T-helper 22 cell (primary cell): Measurements from ENCODE around the gene SMARCC2.
"Not testable (repeated sequence)": the region's sequence is repeated elsewhere in the genome, so short reads cannot be mapped to it uniquely, and the experiment has no call there.

ENCODE experiments used
- DNase-seq: peaks from one replicate; pipeline ENCODE4 v3.0.0-alpha.2; 2020; ENCODE audit warnings: low read depth

SMARCC2 gene

DNA sequence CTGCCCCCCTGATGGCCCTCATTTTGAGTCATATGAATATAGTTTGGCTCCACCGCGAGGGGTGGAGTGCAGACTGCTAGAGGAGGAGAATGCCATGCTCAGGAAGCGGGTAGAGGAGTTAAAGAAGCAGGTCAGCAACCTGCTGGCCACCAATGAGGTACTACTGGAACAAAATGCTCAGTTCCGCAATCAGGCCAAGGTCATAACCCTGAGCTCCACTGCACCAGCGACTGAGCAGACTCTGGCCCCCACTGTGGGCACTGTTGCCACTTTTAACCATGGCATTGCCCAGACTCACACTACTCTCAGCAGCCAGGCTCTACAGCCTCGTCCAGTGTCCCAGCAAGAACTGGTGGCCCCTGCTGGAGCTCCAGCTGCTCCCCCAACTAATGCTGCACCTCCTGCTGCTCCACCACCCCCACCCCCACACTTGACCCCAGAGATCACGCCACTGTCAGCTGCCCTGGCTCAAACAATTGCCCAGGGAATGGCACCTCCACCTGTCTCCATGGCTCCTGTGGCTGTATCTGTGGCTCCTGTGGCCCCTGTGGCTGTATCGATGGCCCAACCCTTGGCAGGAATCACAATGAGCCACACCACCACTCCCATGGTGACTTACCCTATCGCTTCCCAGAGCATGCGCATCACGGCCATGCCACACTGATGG is 67.9 kb downstream of the SMARCC2 start:
- DNase-seq, result no peak

GRCh38 chr12:56120158-56120846 is 69.0 kb downstream of the SMARCC2 start:
- DNase-seq, result no peak

DNA sequence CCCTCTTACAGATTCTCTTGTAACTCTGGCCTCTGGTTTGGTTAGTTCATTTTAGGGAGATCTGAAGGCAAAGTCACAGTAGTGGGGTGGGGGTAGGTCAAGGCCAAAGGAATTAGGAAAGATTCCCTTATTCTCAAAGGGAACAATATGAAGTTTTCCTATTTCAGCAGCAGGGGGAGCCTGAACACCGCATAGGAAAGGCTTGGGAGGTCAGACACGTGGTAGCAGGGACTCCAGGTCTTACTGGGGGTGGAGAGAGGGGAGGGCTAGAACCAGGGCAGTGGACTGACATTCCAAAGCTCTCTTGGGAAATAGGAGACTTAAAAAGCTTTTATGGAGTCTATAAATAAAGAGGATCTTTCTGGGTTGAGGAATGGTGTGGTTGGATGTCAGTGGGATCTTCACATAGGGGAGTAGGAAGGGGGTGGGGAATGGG is 69.9 kb downstream of the SMARCC2 start:
- DNase-seq, result peak; percentile 32

- DNase-seq, result no peak
Measured at GRCh38 chr12:56118688-56119357, 70.5 kb downstream of the SMARCC2 start.

DNA sequence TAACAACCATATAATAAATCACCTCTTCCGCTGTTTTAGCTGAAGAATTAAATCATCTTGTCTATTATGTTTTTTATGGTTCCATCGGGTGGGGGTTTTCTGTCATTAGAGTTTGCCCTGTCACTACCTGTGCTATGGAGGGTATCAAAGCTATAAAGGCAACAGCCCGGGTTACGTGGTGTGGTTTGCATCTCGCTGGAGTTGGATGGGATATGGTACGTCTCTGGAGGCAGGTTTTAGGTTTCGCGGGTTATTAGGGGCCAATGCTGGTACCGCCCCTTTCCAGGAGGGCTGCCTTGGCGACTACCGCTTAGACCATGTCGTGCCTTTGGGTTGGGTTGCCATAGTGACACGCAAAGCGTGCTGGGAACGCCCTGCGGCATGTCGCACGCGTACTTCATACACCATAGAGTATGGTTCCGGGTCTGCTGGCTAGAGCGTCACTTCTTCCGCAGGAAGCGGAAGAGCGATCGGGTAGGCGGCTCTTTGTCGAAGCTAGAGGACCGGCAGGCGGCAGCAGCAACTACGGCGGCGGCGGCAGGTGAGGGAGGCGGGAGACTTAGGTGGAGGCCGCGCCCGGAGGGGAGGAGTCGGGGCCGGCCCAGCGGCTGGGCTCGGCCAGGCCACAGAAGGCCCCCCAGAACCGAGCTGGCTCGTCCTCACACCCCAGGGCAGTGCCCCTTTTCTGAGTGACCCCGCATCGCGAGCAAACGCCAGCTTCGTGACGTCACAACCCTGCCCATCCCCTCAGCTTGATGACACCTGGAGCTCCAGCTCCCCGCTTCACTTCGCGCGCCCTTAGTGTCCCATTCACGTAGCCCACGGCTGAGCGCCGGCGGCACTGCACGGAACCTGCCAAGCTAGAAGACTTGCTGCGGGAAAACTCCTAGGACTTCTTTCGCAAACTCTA is 71.2 kb downstream of the SMARCC2 start, which contains the start of gene ZC3H10:
TSS of gene ZC3H10 (plus strand) at position 489 of the 910 bp plus-strand sequence. CDS start 2,297 bp downstream, outside the sequence.
- peak; percentile 98 for DNase-seq

- DNase-seq, result not testable (repeated sequence)
Measured at GRCh38 chr12:56117082-56117706, 72.1 kb downstream of the SMARCC2 start.

DNA sequence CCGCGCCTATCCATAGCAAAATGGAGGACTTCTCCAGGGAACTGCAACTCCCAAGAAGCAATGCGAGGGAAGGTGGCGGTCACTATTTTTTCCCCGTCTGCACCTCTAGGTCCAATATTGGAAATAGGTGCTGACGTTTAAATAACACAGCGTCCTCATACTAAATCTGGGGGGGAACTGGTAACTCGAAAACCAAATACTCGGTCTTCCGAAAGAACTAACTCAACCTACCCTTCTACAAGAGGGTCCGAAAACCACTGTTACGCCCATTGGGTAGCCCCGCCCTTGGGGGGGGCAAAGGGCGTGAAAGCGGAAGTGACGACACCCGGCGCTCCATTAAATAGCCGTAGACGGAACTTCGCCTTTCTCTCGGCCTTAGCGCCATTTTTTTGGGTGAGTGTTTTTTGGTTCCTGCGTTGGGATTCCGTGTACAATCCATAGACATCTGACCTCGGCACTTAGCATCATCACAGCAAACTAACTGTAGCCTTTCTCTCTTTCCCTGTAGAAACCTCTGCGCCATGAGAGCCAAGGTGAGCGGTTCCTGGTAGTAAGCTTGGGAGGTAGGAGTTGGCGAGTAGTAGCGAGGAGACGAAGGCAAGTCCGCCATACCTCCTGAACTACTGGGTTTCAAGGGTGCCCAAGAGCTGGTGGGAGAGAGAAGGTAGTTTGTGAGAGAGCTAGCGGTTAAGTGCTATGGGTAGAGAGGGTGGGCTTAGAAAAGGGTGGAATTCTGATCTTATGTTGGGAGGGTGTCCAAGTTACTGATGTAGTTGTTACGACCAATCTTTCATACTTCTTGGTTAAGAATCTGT is 72.8 kb downstream of the SMARCC2 start, which contains the start of gene RPL41:
TSS of gene RPL41 (plus strand) at position 367 of the 815 bp plus-strand sequence.
- DNase-seq, result peak; percentile 81

- DNase-seq, result no peak
Measured at GRCh38 chr12:56115329-56115728, 74.0 kb downstream of the SMARCC2 start.

- DNase-seq, result no peak
Measured at GRCh38 chr12:56114084-56114483, 75.2 kb downstream of the SMARCC2 start.
